HCEC 1CT (cell line): ENCODE measurements around the gene ADAT1.
A peak's percentile ranks its signal among the peaks of the same experiment; 100 is the strongest.

ENCODE experiments used
- DNase-seq: peaks from one replicate; pipeline ENCODE4 v3.0.0-alpha.2; 2017

Gene ADAT1

GRCh38 chr16:75622761-75623605, at the start of gene ADAT1:
Gene ADAT1, minus strand, starts transcription at chr16:75623281. Its CDS starts 2,482 bp downstream, at chr16:75620799.
- peak; percentile 98 for DNase-seq

- DNase-seq, result no peak
These were observed 44.4 kb upstream of the ADAT1 start for GRCh38 chr16:75667503-75667902.

- DNase-seq, result no peak
These were observed 37.7 kb upstream of the ADAT1 start for GRCh38 chr16:75660726-75661302.

GRCh38 chr16:75660321-75660720, 37.2 kb upstream of the ADAT1 start:
- DNase-seq, result no peak

GRCh38 chr16:75658175-75658574, 35.1 kb upstream of the ADAT1 start:
- DNase-seq, result no peak

GRCh38 chr16:75653922-75654321, 30.8 kb upstream of the ADAT1 start:
- peak; percentile 12 for DNase-seq

GRCh38 chr16:75648265-75649076, 25.4 kb upstream of the ADAT1 start:
- peak; percentile 72 for DNase-seq

GRCh38 chr16:75647492-75648264, 24.6 kb upstream of the ADAT1 start, which contains the start of the genes KARS1 and TERF2IP:
Gene KARS1, minus strand, starts transcription at chr16:75647665. Its CDS starts 26 bp downstream, at chr16:75647639.
Gene TERF2IP, plus strand, starts transcription at chr16:75647773. Its CDS starts 110 bp downstream, at chr16:75647883.
- DNase-seq, result peak; percentile 93

- no peak for DNase-seq
These were observed 24.0 kb upstream of the ADAT1 start for GRCh38 chr16:75647112-75647491.

GRCh38 chr16:75644240-75645012, 21.3 kb upstream of the ADAT1 start:
- no peak for DNase-seq

GRCh38 chr16:75640598-75640997, 17.5 kb upstream of the ADAT1 start:
- DNase-seq, result no peak

- DNase-seq, result no peak
These were observed 12.0 kb upstream of the ADAT1 start for GRCh38 chr16:75635036-75635435.

GRCh38 chr16:75632857-75633256, 9.8 kb upstream of the ADAT1 start:
- no peak for DNase-seq

GRCh38 chr16:75630052-75630451, 7.0 kb upstream of the ADAT1 start:
- DNase-seq, result no peak

- DNase-seq, result no peak
These were observed 6.1 kb upstream of the ADAT1 start for GRCh38 chr16:75629132-75629531.

GRCh38 chr16:75628351-75628750, 5.3 kb upstream of the ADAT1 start:
- DNase-seq, result no peak

GRCh38 chr16:75627851-75628250, 4.8 kb upstream of the ADAT1 start:
- no peak for DNase-seq

GRCh38 chr16:75626806-75627205, 3.7 kb upstream of the ADAT1 start:
- no peak for DNase-seq

GRCh38 chr16:75624921-75625334, 1.8 kb upstream of the ADAT1 start:
- peak; percentile 18 for DNase-seq

GRCh38 chr16:75621170-75621477, 2.0 kb downstream of the ADAT1 start:
- peak; percentile 34 for DNase-seq

GRCh38 chr16:75620326-75621169, 2.5 kb downstream of the ADAT1 start:
- no peak for DNase-seq
